WTC11 (cell line): Measurements from ENCODE around the gene MAP4K4. TPM values are rescaled to one million over a fixed set of nuclear protein-coding genes. Genes with fewer than 3 reads are reported as not detected.

ENCODE experiments used
- ATAC-seq: fragments of 200-7000 bp; cut with Tn5 transposase; 2 replicates; pipeline ENCODE4 v1.10.0; 2021; ENCODE audit warnings: mild to moderate bottlenecking, moderate library complexity
- CTCF ChIA-PET: fragments of 300-600 bp; sonication (Branson Sonifier 250); formaldehyde crosslinking; loops from one replicate; lab custom pipeline; 2021; ENCODE audit warnings: antibody characterized with exemption; lab: Charles Lee
- POLR2A ChIA-PET: fragments of 350-600 bp; sonication (Branson Sonifier 250); formaldehyde crosslinking; loops from one replicate; lab custom pipeline; 2021; ENCODE audit warnings: antibody characterized with exemption; lab: Charles Lee
- DNase-seq: peaks from one replicate; pipeline ENCODE4 v3.0.0; 2021; ENCODE audit warnings: low spot score
- H3K27ac Mint-ChIP-seq: 2 replicates; pipeline ENCODE4 v1.8.0; 2021; ENCODE audit warnings: mixed read lengths
- H3K27me3 Mint-ChIP-seq: 2 replicates; pipeline ENCODE4 v1.8.0; 2021; ENCODE audit warnings: low read depth, mild to moderate bottlenecking, moderate library complexity, mixed read lengths
- H3K36me3 Mint-ChIP-seq: 2 replicates; pipeline ENCODE4 v1.8.0; 2021; ENCODE audit warnings: mixed read lengths
- H3K4me1 Mint-ChIP-seq: 2 replicates; pipeline ENCODE4 v1.8.0; 2022; ENCODE audit warnings: mixed read lengths
- H3K4me3 Mint-ChIP-seq: 2 replicates; pipeline ENCODE4 v1.8.0; 2021; ENCODE audit warnings: mild to moderate bottlenecking, moderate library complexity, mixed read lengths
- H3K9me3 Mint-ChIP-seq: 2 replicates; pipeline ENCODE4 v1.8.0; 2021; ENCODE audit warnings: mixed read lengths
- FOXP4 ChIP-seq: sonication (generic); formaldehyde crosslinking; IDR thresholded peaks from 2 replicates; pipeline ENCODE4 v1.8.0; 2022; ENCODE audit warnings: mild to moderate bottlenecking, missing genetic modification reagents
- GTF2I ChIP-seq: fragments of 250-450 bp; sonication (Bioruptor Pico); conservative IDR thresholded peaks from 2 replicates; pipeline ENCODE4 v1.4.0; 2021; ENCODE audit warnings: mild to moderate bottlenecking
- HMGA2 ChIP-seq: fragments of 250-450 bp; sonication (Bioruptor Pico); IDR thresholded peaks from 2 replicates; pipeline ENCODE4 v1.4.0; 2021; ENCODE audit warnings: mild to moderate bottlenecking, moderate library complexity
- IRF1 ChIP-seq: sonication (generic); formaldehyde crosslinking; IDR thresholded peaks from 2 replicates; pipeline ENCODE4 v1.8.0; 2023; ENCODE audit warnings: missing genetic modification reagents
- MLX ChIP-seq: sonication (generic); formaldehyde crosslinking; IDR thresholded peaks from 2 replicates; pipeline ENCODE4 v1.8.1; 2023; ENCODE audit warnings: mild to moderate bottlenecking, missing genetic modification reagents, moderate library complexity
- MXD4 ChIP-seq: fragments of 250-450 bp; sonication (Bioruptor Pico); IDR thresholded peaks from 2 replicates; pipeline ENCODE4 v1.8.0; 2021; ENCODE audit warnings: mild to moderate bottlenecking, moderate library complexity, borderline replicate concordance
- MYBL2 ChIP-seq: sonication (generic); formaldehyde crosslinking; IDR thresholded peaks from 2 replicates; pipeline ENCODE4 v1.8.1; 2023; ENCODE audit warnings: mild to moderate bottlenecking, moderate library complexity, missing genetic modification reagents
- NR2C2 ChIP-seq: sonication (generic); formaldehyde crosslinking; IDR thresholded peaks from 2 replicates; pipeline ENCODE4 v1.8.0; 2022; ENCODE audit warnings: mild to moderate bottlenecking, missing genetic modification reagents
- OVOL2 ChIP-seq: fragments of 250-450 bp; sonication (Bioruptor Pico); IDR thresholded peaks from 2 replicates; pipeline ENCODE4 v1.9.0; 2021; ENCODE audit warnings: mild to moderate bottlenecking, borderline replicate concordance
- PREB ChIP-seq: sonication (generic); formaldehyde crosslinking; IDR thresholded peaks from 2 replicates; pipeline ENCODE4 v1.8.1; 2022; ENCODE audit warnings: mild to moderate bottlenecking, missing genetic modification reagents, moderate library complexity, borderline replicate concordance
- TP53 ChIP-seq: sonication (generic); formaldehyde crosslinking; IDR thresholded peaks from 2 replicates; pipeline ENCODE4 v1.8.1; 2023; ENCODE audit warnings: mild to moderate bottlenecking, missing genetic modification reagents
- ZBTB21 ChIP-seq: sonication (generic); formaldehyde crosslinking; IDR thresholded peaks from 2 replicates; pipeline ENCODE4 v1.8.1; 2023; ENCODE audit warnings: mild to moderate bottlenecking, missing genetic modification reagents, borderline replicate concordance
- ZNF232 ChIP-seq: sonication (generic); formaldehyde crosslinking; IDR thresholded peaks from 2 replicates; pipeline ENCODE4 v1.8.0; 2022; ENCODE audit warnings: mild to moderate bottlenecking, missing genetic modification reagents
- ZNF396 ChIP-seq: fragments of 250-450 bp; sonication (Bioruptor Pico); IDR thresholded peaks from 2 replicates; pipeline ENCODE4 v1.8.0; 2021; ENCODE audit warnings: mild to moderate bottlenecking, moderate library complexity, borderline replicate concordance
- ZNF425 ChIP-seq: fragments of 250-450 bp; sonication (Bioruptor Pico); conservative IDR thresholded peaks from 2 replicates; pipeline ENCODE4 v1.9.0; 2021; ENCODE audit warnings: mild to moderate bottlenecking
- total RNA-seq: library from RNA; stranded (reverse); gene quantifications from 3 replicates; pipeline ENCODE4 v1.2.3, GENCODE V29; 2021
- TF ChIP-seq, protein P1 (sequence below): fragments of 250-450 bp; sonication (Bioruptor Pico); IDR thresholded peaks from 2 replicates; pipeline ENCODE4 v1.8.0; 2021; ENCODE audit warnings: mild to moderate bottlenecking
- TF ChIP-seq, protein P2 (sequence below): fragments of 250-450 bp; sonication (Bioruptor Pico); IDR thresholded peaks from 2 replicates; pipeline ENCODE4 v1.9.0; 2021; ENCODE audit warnings: mild to moderate bottlenecking, borderline replicate concordance
- TF ChIP-seq, protein P3 (sequence below): sonication (generic); formaldehyde crosslinking; IDR thresholded peaks from 2 replicates; pipeline ENCODE4 v1.8.0; 2023; ENCODE audit warnings: mild to moderate bottlenecking, missing genetic modification reagents

MAP4K4 gene
- total RNA-seq, 1 experiment from 2014 or later, result 112 TPM

- TF ChIP-seq, protein P1, sequence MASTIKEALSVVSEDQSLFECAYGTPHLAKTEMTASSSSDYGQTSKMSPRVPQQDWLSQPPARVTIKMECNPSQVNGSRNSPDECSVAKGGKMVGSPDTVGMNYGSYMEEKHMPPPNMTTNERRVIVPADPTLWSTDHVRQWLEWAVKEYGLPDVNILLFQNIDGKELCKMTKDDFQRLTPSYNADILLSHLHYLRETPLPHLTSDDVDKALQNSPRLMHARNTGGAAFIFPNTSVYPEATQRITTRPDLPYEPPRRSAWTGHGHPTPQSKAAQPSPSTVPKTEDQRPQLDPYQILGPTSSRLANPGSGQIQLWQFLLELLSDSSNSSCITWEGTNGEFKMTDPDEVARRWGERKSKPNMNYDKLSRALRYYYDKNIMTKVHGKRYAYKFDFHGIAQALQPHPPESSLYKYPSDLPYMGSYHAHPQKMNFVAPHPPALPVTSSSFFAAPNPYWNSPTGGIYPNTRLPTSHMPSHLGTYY (CRISPR knock-in tag), result no peak
- no peak for TF ChIP-seq PREB (CRISPR knock-in tag)
- TF ChIP-seq NR2C2 (CRISPR knock-in tag), result no peak
- TF ChIP-seq ZNF232, result no peak
- TF ChIP-seq OVOL2 (CRISPR knock-in tag), result no peak
- no peak for TF ChIP-seq IRF1 (CRISPR knock-in tag)
- TF ChIP-seq, protein P2, sequence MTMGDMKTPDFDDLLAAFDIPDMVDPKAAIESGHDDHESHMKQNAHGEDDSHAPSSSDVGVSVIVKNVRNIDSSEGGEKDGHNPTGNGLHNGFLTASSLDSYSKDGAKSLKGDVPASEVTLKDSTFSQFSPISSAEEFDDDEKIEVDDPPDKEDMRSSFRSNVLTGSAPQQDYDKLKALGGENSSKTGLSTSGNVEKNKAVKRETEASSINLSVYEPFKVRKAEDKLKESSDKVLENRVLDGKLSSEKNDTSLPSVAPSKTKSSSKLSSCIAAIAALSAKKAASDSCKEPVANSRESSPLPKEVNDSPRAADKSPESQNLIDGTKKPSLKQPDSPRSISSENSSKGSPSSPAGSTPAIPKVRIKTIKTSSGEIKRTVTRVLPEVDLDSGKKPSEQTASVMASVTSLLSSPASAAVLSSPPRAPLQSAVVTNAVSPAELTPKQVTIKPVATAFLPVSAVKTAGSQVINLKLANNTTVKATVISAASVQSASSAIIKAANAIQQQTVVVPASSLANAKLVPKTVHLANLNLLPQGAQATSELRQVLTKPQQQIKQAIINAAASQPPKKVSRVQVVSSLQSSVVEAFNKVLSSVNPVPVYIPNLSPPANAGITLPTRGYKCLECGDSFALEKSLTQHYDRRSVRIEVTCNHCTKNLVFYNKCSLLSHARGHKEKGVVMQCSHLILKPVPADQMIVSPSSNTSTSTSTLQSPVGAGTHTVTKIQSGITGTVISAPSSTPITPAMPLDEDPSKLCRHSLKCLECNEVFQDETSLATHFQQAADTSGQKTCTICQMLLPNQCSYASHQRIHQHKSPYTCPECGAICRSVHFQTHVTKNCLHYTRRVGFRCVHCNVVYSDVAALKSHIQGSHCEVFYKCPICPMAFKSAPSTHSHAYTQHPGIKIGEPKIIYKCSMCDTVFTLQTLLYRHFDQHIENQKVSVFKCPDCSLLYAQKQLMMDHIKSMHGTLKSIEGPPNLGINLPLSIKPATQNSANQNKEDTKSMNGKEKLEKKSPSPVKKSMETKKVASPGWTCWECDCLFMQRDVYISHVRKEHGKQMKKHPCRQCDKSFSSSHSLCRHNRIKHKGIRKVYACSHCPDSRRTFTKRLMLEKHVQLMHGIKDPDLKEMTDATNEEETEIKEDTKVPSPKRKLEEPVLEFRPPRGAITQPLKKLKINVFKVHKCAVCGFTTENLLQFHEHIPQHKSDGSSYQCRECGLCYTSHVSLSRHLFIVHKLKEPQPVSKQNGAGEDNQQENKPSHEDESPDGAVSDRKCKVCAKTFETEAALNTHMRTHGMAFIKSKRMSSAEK (CRISPR knock-in tag), result no peak
- TF ChIP-seq HMGA2, result no peak
- no peak for TF ChIP-seq ZNF396 (CRISPR knock-in tag)
- no peak for TF ChIP-seq MYBL2 (CRISPR knock-in tag)
- no peak for TF ChIP-seq GTF2I (CRISPR knock-in tag)
- no peak for TF ChIP-seq FOXP4 (CRISPR knock-in tag)
- TF ChIP-seq, protein P3, sequence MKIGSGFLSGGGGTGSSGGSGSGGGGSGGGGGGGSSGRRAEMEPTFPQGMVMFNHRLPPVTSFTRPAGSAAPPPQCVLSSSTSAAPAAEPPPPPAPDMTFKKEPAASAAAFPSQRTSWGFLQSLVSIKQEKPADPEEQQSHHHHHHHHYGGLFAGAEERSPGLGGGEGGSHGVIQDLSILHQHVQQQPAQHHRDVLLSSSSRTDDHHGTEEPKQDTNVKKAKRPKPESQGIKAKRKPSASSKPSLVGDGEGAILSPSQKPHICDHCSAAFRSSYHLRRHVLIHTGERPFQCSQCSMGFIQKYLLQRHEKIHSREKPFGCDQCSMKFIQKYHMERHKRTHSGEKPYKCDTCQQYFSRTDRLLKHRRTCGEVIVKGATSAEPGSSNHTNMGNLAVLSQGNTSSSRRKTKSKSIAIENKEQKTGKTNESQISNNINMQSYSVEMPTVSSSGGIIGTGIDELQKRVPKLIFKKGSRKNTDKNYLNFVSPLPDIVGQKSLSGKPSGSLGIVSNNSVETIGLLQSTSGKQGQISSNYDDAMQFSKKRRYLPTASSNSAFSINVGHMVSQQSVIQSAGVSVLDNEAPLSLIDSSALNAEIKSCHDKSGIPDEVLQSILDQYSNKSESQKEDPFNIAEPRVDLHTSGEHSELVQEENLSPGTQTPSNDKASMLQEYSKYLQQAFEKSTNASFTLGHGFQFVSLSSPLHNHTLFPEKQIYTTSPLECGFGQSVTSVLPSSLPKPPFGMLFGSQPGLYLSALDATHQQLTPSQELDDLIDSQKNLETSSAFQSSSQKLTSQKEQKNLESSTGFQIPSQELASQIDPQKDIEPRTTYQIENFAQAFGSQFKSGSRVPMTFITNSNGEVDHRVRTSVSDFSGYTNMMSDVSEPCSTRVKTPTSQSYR (CRISPR knock-in tag), result no peak
These were observed 23.6 kb upstream of the MAP4K4 start (continued) for GRCh38 chr2:101673920-101674319.

GRCh38 chr2:101675512-101675911 is 22.0 kb upstream of the MAP4K4 start:
- Mint-ChIP-seq H3K36me3 (peaks cover 12% of the 10 kb centered on the region), H3K27ac (no peak overlapping the region), H3K4me1 (no peaks in the 10 kb centered on the region), H3K27me3 (no peaks in the 10 kb centered on the region), H3K4me3 (no peak overlapping the region), H3K9me3 (peaks cover 20% of the 10 kb centered on the region)
- ChIA-PET CTCF (no interaction called here), POLR2A (no interaction called here)
- ATAC-seq (no peak), DNase-seq (no peak)
- TF ChIP-seq FOXP4 (CRISPR knock-in tag) (no peak), MLX (CRISPR knock-in tag) (no peak), TP53 (CRISPR knock-in tag) (no peak), ZBTB21 (CRISPR knock-in tag) (no peak), ZNF425 (CRISPR knock-in tag) (no peak), MXD4 (no peak)
